HPDE6-E6E7 (cell line): Measurements from ENCODE around the gene KIF27.
"Not testable (repeated sequence)": the region's sequence is repeated elsewhere in the genome, so short reads cannot be mapped to it uniquely, and the experiment has no call there.

Experiments
- DNase-seq: peaks from one replicate; pipeline ENCODE4 v3.0.0; 2011; ENCODE audit warnings: missing footprints; ENCODE audit errors: extremely low spot score

KIF27 gene

DNA sequence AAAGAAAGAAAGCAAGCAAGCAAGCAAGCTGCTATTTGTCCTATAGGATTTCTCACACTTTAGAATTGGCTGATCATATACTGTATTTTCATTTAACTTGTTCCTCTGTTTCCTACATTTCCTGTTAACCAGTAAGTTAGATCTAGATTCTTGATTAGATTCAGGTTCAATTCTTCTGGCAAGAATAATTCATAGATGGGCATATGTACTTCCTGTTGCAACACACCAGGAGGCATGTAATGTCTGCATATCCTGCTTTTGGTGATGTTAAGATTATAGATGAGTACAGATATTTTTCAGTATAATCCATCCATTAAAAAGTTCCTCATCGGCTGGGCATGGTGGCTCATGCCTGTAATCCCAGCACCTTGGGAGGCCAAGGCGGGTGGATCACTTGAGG lies 10.8 kb upstream of the KIF27 start:
- DNase-seq = no peak

DNA sequence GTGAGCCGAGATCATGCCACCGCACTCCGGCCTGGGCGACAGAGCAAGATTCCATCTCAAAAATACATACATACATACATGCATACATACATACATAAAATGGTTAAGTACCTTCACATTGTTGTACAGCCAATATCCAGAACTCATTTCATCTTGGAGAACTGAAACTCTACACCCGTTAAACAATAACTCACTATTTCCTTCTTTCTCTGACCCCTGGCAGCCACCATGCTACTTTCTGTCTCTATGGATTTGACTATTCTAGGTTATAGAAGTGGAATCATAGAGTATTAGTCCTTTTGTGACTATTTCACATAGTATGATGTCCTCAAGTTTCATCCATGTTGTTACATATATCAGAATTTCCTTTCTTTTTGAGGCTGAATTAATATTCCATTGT lies 9.6 kb upstream of the KIF27 start:
- no peak for DNase-seq

DNA sequence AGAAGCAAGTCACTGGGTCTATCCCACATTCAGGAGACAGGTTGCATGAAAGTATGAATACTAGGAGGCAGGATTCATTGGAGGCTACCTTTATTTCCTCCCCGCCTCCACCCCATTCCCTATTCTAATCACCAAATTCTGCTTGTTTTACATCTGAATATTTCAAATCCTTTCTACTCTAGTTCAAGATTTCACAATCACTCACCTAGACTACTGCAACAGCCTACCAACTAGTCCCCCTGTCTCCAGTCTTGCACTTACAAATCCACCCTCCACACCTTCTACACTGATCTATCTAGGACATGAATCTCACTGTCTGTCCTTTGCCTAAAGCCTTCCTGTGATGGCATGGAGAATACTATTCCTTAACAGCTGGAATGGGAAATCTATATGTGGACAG lies 6.4 kb upstream of the KIF27 start:
- no peak for DNase-seq

GRCh38 chr9:83920469-83920926 lies 734 bp downstream of the KIF27 start:
- DNase-seq = peak; percentile 44

- DNase-seq = no peak
Measured at GRCh38 chr9:83919111-83919510, 2.1 kb downstream of the KIF27 start.

DNA sequence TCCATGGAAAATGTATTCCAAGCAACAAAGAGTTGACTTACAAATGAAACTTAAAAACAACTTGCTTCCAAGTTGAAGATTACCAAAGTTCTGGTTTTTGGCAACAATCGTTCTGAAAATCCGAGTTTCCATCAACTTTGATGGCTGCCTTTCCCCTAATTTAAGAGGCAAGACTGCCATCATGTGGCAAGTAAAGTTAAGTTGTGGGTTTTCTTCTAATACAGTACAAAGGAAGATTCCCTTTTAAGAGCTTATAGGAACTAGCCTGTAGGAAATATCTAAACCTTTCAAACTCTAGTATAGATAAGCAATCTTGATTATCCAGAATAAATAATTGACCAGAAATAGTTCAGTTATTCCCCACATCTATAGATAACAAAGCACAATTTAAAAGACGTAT lies 9.0 kb downstream of the KIF27 start:
- DNase-seq = not testable (repeated sequence)

GRCh38 chr9:83906144-83906543 lies 15.1 kb downstream of the KIF27 start:
- DNase-seq = no peak

DNA sequence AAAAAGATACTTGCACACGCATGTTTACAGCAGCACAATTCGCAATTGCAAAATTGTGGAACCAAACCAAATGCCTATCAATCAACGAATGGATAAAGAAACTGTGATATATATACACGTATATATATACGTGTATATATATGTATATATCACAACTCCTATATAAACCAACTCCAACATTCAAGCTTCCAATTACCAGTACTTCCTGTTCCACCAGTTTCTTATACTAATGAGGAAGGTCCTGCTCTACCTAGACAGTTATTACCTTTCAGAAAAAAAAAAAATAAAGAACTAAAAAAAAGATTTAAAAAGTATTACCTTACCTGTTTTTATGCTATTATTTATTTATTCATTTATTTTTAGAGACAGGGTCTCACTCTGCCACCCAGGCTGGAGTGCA lies 20.6 kb downstream of the KIF27 start:
- DNase-seq = not testable (repeated sequence)

GRCh38 chr9:83894301-83894700 lies 26.9 kb downstream of the KIF27 start:
- not testable (repeated sequence) for DNase-seq

- not testable (repeated sequence) for DNase-seq
Measured at GRCh38 chr9:83886498-83886897, 34.7 kb downstream of the KIF27 start.

GRCh38 chr9:83885559-83886240 lies 35.5 kb downstream of the KIF27 start:
- not testable (repeated sequence) for DNase-seq

GRCh38 chr9:83881687-83882408 lies 39.4 kb downstream of the KIF27 start:
- not testable (repeated sequence) for DNase-seq

- not testable (repeated sequence) for DNase-seq
Measured at GRCh38 chr9:83875559-83875958, 45.7 kb downstream of the KIF27 start.

DNA sequence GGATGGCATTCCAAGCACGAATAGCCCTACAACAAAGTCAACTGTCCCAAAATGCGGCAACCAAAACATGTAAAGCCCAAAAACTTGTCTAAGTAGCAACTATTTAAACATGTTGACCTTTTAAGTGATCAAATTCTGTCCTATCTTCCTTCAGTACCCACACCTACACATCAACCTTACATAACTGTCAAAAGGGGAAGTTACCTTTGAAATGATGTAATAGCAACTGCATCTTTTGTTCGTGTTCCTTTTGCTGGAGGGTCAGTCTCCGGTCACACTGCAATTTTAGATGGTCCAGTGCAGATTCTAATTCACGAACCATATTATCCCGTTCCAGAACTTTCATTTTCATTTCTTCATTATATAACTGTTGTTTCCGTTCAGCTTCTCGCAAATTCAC lies 71.3 kb downstream of the KIF27 start:
- DNase-seq = not testable (repeated sequence)

DNA sequence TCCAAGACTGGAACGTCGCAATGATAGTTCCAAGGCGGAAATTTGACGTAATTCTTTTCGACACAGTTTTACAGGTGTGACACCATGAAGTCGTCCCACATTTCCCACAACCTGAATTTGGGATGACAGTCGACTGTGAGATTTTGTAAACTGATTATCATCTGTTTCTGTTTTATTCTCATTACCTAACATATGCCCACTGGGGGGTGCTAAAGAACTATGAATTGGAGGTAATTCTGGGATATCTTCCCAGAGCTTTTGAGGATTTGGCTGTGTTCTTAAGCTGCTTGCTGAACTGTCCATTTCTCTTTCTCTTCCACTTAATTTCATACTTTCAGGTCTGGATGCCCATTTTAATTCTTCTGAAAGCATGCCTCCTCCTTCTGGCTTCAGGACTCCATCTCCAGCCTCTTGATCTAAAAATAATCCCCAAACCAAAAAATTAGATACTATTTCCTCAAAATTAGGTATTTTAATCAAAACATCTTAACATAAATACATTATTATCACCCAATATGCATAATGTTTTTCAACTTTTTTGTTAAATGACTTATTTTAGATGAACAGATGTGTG lies 84.1 kb downstream of the KIF27 start:
- not testable (repeated sequence) for DNase-seq

DNA sequence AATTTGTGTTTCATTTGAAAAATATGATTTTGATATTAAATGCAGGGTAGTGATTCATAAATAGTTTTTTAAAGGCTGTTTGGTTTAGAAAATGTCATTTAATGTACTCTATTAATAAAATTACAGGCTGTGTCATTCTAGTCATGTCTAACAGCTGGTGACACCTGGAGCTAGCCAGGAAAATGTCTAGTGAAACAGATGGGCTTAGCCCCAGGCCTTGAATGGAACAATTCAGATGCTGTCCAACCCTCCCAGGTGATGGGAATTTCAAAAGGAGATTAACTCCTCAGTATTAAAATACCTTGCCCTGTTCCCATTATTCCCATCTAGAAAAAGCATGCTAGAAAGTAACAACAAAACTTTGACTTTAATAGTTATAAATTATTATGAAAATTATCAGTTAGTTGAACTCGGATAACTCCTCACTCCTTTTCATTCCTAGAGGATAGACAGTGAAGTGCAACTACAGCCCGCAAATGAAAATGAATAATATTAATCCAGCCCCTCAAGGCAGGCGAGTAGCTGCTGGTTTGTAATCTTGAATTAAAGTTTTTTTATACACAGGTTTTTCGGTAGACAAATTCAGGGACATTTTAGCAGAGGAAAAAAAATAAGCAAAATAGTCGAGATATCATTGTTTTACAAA lies 90.7 kb downstream of the KIF27 start:
- DNase-seq = not testable (repeated sequence)

DNA sequence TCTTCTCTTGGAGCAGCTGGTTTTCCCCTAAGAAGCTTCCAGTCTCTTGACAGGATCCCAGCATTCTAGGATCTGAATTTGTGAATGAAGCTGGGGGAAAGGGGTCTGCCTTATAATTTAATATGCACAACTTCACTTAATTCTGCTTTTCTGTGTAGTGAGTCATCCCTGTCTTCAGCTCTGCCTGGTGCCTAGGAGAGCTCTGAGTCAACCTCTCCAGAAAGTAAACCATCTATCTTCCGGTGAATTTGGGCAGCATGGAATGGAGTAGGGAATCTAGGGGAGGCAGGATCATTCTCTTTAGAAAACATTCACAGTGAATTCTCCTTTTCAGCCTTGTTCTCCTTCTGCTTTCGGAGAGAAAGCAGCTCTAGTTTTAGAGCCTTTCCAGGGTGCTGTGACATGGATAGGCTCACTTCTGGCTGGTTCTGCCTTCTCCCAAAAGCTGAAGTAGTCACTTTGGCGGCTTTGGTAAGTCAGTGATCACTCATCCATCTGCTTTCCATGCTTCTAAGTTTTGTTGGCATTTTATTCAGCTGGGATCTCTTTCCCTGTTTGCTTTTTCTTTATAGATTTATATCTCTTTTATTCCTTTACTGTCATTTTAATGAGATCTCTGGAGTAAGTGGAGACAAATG lies 96.1 kb downstream of the KIF27 start:
- DNase-seq = not testable (repeated sequence)

DNA sequence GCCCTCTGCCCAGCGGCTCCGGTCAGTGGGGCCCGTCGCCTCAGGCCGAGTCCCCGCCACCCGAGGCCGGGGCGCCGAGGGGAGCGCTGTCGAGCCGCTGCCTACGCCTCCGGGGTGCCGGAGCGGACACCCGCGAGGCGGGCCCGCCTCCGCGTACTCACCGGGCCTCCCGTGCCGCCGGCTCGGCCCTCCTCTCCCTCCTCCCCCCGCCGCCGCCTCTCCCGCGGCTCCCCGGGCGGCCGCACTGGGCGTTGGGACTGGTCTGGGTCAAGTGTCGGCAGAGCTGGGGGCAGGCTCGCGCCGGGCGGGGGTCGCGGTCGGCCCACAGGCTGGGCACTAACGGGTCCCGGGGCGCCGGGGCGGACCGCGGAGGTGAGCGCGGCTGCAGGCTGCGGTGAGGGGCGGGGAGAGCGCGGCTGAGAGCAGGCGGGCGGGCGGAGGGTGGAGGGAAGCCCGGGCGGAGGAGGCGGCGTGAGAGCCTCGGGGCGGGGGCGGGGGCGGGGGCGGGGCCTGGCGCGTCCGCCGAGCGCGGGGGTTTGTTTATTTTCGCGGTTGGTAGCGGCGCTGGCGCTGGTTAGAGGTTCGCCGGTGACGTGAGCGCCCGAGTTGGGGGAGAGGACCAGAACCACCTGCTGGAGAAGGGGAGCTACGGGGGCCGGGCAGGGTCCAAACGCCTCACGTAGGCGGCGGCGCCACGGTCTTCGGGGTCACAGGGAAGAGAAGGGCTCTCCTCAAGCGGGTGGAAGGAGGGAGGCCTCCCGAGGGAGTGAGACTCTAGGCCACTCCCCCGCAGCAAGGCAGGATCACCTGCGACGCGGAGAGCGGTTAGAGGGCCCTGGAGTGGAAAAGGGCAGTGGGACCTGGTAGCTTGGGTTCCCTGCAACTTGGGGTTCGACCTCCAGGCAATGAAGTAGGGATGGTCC lies 103.6 kb downstream of the KIF27 start, which contains the start of gene GKAP1:
Gene GKAP1, minus strand, starts transcription at position 414 of the 923 bp plus-strand sequence. CDS start 11,252 bp downstream, outside the sequence.
- DNase-seq = peak; percentile 17

GRCh38 chr9:83817011-83817355 lies 104.2 kb downstream of the KIF27 start:
- DNase-seq = not testable (repeated sequence)

DNA sequence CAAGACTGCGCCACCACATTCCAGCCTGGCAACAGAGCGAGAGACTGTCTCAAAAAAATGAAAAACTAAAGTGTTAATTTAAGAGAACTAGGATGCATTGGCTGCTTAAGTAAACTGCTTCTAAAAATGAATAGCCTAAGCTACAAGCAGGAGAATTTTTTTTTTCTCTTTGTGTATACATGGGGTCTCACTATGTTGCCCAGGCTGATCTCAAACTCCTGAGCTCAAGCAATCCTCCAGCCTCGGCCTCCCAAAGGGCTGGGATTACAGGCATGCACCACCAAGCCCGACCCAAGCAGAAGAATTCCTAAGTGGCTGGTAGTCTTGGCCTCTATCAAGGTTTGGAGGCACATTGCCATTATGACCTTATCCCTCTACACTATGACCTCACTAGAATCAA lies 106.1 kb downstream of the KIF27 start:
- DNase-seq = not testable (repeated sequence)

GRCh38 chr9:83809213-83809612 lies 112.0 kb downstream of the KIF27 start:
- DNase-seq = not testable (repeated sequence)
